Measurements from ENCODE around the gene ARHGAP6. TPM values are rescaled to one million over a fixed set of nuclear protein-coding genes. Genes with fewer than 3 reads are reported as not detected.

The ARHGAP6 gene
- total and polyA plus RNA-seq, 9 donors: 14.1 to 32.9 (median 20.3) TPM

GRCh38 chrX:11214346-11215190 is 451.2 kb downstream of the ARHGAP6 start:
- H3K4me3 ChIP-seq: no peak overlapping the region

GRCh38 chrX:11212741-11213140 is 453.0 kb downstream of the ARHGAP6 start:
- peaks cover 1% of the 10 kb centered on the region for H3K4me1 ChIP-seq (ENCODE audit: insufficient read depth)
- no peak overlapping the region for H3K4me3 ChIP-seq
- TF ChIP-seq CTCF (IDR thresholded peaks at IDR 0.05): no peak
- no peak for TF ChIP-seq POLR2A (IDR thresholded peaks at IDR 0.05)
- no peak for TF ChIP-seq EP300 (IDR thresholded peaks at IDR 0.05)
- H3K27ac ChIP-seq: no peak overlapping the region
- no peaks in the 10 kb centered on the region for H3K27me3 ChIP-seq
- no peak for DNase-seq
- H3K9me3 ChIP-seq: no peaks in the 10 kb centered on the region
- H3K36me3 ChIP-seq: no peaks in the 10 kb centered on the region
- intact Hi-C loops (cut with DNase I): no loop called here
- 82 to 90% (median 85%) methylated on average over 11 of the region's 11 CpGs for WGBS, 3 donors

More at GRCh38 chrX:11214346-11215190, 451.2 kb downstream of the ARHGAP6 start:
- Histone ChIP-seq H3K9me3 (no peaks in the 10 kb centered on the region), H3K36me3 (no peaks in the 10 kb centered on the region), H3K27ac (no peak overlapping the region), H3K4me1 (ENCODE audit: insufficient read depth) (no peaks in the 10 kb centered on the region), H3K27me3 (no peaks in the 10 kb centered on the region)
- WGBS, 3 donors: 80 to 88% (median 87%) methylated on average over 16 to 18 of the region's 18 CpGs
- DNase-seq: no peak
- intact Hi-C loops (cut with DNase I): no loop called here
- TF ChIP-seq CTCF (IDR thresholded peaks at IDR 0.05) (no peak), POLR2A (IDR thresholded peaks at IDR 0.05) (no peak), EP300 (IDR thresholded peaks at IDR 0.05) (no peak)

- Histone ChIP-seq H3K4me3 (no peak overlapping the region), H3K4me1 (ENCODE audit: insufficient read depth) (peaks cover 1% of the 10 kb centered on the region), H3K27me3 (no peaks in the 10 kb centered on the region), H3K9me3 (no peaks in the 10 kb centered on the region), H3K36me3 (no peaks in the 10 kb centered on the region), H3K27ac (no peak overlapping the region)
- TF ChIP-seq CTCF (IDR thresholded peaks at IDR 0.05): no peak
- TF ChIP-seq POLR2A (IDR thresholded peaks at IDR 0.05): no peak
- TF ChIP-seq EP300 (IDR thresholded peaks at IDR 0.05): no peak
- DNase-seq: no peak
- WGBS, 3 donors: 25 to 28% (median 26%) methylated on average over 4 of the region's 4 CpGs
- intact Hi-C loops (cut with DNase I): no loop called here
Observed at GRCh38 chrX:11210415-11210801, 455.3 kb downstream of the ARHGAP6 start.

GRCh38 chrX:11209798-11210414 is 455.8 kb downstream of the ARHGAP6 start:
- Histone ChIP-seq H3K4me1 (ENCODE audit: insufficient read depth) (peaks cover 1% of the 10 kb centered on the region), H3K27me3 (no peaks in the 10 kb centered on the region), H3K4me3 (no peak overlapping the region), H3K9me3 (no peaks in the 10 kb centered on the region), H3K27ac (no peak overlapping the region), H3K36me3 (no peaks in the 10 kb centered on the region)
- DNase-seq: no peak
- WGBS, 3 donors: 63 to 82% (median 65%) methylated on average over 2 of the region's 2 CpGs
- TF ChIP-seq EP300 (IDR thresholded peaks at IDR 0.05) (no peak), CTCF (IDR thresholded peaks at IDR 0.05) (no peak), POLR2A (IDR thresholded peaks at IDR 0.05) (no peak)
- intact Hi-C loops (cut with DNase I): no loop called here

Measured in ovary (tissue), 9 donors.